Endometrium (tissue), 2 donors: ENCODE data around the gene TNK2.
"Not testable (repeated sequence)": the region's sequence is repeated elsewhere in the genome, so short reads cannot be mapped to it uniquely, and the experiment has no call there.

Experiments
- FAIRE-seq: peaks from 2 replicates; lab custom pipeline; 2012; peaks lifted over from hg19 to GRCh38; lab: Jason Lieb, UNC
- donor health status: control.
- donor health status: control.

Gene TNK2

DNA sequence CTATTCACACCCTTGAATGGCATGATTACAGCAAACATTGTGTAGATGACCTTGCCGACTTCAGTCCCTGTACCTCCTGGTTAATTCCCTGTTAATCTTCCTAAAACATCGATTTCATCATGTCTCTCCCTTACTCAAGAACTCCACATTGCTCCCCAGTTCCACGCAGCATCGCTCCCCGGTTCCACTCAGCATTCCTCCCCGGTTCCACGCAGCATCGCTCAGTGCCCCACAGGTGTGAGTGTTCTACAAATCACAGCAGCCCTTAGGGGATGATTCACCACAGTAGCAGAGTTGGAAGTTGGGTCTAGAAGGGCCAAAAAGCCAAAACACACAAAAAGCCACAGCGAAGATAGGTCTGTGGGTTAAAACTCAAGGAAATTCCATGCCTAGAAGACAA, 8.6 kb upstream of the TNK2 start:
- no peak for FAIRE-seq

DNA sequence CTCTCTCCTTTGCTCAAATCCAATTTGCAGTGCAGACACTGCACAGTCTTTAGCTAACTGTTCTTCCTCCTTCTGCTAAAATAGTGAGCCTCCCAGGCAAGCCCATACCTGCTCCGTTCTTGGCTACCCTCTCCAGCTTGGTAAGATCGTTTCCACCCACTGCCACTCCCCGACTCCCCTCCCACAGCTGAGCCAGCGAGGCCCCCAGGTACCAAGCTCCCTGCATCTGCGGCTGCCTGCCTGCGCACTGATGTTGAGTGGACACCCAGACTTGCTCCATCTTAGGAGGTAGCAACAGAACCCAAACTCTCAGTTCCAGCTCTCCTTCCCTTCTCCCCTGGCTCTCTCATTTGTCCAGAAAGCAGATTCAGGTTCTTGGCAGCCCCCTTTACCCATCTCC, 7.9 kb upstream of the TNK2 start:
- FAIRE-seq: no peak

DNA sequence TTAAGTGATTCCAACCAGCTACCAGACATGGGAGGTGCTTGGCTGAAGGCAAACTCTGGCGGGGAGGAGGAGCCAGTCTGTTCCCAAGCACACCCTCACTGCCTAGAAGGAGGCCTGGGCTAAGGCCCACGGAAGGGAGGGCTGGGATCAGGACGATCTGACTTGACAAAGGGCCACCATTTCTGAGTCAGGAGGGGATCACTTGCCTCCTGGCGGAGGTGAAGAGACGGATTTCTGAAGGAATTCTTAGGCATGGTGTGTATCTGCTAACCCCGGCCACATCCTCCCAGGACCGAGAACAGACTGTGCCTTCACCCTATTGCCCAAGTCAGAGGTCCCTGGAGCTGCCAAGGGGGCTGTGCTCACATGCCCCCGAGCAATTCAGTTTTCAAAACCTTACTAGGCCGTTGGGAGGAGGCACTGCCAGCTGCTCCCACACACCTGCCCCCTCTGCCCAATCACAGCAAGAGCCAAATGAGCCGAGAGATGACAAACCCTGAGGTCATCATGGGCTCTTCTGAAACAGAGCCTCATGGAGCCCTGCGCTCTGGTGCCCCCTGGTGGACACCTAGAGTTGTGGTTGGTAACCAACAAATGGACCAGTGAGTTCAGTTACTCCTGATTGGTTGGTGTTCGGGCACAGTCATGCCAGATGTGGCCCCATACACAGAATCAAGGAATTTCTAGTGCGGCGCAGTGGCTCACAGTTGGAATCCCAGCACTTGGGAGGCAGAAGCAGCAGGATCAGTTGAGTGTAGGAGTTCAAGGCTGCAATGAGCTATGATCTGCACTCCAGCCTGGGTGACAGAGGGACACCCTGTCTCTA, 6.5 kb upstream of the TNK2 start:
- no peak for FAIRE-seq

DNA sequence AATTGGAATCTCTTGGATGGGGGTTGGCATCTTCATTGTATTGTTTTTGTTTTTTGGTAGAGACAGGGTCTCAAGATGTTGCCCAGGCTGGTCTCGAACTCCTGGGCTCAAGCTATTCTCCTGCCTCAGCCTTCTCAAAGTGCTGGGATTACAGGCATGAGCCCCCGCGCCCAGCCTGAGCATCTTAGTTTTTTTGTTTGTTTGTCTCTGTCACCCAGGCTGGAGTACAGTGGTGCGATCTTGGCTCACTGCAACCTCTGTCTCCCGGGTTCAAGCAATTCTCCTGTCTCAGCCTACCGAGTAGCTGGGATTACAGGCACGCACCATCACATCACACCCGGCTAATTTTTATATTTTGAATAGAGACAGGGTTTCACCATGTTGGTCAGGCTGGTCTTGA, 5.8 kb upstream of the TNK2 start:
- FAIRE-seq: not testable (repeated sequence)

DNA sequence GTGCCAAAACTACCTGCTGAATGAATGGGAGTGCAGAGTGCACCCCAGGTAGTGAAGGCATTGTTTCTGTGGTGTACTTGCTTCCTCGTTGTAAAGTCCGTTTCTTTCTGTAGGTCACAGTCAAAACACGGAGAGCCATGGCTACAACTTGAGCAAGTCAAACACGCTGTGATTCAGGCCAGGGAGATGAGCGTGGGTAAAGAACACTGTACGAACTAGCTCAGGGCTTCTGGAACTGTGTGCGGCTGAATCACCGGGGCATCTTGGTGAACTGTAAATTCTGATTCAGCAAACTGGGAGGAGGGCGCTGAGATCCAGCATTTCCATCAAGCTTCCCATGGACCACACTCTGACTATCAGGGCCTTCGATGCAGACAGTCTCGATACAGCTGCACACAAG, 5.0 kb upstream of the TNK2 start:
- FAIRE-seq: no peak

DNA sequence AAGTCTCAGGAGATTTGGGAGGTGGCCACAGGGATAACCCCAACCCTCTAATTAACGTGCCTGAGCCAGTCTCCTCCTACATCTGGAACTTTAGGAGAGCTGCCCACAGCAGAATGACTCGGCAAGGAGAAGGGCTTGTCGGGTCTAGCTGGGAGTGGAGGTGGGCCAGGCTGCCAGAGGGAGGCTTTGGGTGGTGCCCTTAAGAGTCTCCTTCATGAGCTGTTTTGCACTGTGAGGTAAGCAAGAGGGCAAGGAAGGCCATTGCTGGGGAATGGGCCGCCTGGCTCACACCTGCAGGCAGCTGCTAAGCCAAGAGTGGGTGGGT, 3.6 kb upstream of the TNK2 start:
- FAIRE-seq: no peak

DNA sequence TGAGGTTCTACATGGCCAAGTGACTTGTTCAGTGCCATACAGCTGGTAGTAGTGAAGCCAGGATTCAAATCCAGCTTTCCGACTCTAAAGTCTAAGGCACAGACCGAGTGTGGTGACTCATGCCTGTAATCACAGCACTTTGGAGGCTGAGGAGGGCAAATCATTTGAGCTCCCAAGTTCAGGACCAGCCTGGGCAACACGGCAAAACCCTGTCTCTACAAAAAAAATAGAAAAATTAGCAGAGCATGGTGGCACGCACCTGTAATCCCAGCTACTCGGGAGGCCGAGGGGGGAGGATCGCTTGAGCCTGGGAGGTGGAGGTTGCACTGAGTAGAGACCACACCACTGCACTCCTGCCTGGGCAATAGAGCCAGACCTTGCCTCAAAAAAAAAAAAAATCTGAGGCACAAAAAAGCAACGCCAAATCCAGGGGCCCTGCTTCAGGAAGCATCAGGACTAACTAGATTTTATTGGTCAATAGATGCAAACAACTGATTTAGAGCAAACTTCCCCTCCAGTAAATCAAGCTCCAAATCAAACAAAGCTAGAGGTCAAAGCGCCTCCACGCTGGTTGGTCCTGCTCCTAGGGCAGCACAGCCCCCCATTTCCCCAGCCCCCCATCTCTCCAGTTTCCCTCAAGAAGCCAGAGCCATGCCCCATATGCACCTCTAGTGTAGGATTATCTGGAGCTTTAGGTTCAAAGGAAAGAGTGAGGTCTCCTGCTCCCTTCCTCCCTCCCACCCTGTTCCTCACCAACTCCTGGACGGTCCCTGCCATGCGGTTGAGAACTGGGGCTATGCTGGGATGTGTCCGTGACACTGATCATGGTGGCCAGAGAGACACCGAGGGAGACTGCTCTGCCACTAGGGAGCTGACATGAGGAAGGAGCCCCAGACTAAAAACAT, 2.9 kb upstream of the TNK2 start:
- no peak for FAIRE-seq

DNA sequence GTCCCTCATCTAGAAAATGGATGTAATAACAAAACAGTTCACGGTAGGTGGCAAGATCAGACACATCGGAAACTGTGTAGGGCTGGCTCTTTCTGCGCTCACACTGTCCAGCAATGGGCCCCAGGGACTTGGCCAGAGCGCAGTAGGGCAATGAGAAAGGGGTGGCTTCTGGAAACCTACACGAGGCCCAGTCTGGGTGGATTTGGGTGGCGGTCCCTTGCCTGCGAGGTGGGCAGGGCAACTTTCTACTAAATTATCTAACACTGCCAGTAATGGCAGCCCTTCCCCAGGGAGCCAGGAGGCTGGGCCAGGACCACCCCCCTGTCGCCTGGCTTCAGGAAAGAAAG, 2.1 kb upstream of the TNK2 start:
- no peak for FAIRE-seq

DNA sequence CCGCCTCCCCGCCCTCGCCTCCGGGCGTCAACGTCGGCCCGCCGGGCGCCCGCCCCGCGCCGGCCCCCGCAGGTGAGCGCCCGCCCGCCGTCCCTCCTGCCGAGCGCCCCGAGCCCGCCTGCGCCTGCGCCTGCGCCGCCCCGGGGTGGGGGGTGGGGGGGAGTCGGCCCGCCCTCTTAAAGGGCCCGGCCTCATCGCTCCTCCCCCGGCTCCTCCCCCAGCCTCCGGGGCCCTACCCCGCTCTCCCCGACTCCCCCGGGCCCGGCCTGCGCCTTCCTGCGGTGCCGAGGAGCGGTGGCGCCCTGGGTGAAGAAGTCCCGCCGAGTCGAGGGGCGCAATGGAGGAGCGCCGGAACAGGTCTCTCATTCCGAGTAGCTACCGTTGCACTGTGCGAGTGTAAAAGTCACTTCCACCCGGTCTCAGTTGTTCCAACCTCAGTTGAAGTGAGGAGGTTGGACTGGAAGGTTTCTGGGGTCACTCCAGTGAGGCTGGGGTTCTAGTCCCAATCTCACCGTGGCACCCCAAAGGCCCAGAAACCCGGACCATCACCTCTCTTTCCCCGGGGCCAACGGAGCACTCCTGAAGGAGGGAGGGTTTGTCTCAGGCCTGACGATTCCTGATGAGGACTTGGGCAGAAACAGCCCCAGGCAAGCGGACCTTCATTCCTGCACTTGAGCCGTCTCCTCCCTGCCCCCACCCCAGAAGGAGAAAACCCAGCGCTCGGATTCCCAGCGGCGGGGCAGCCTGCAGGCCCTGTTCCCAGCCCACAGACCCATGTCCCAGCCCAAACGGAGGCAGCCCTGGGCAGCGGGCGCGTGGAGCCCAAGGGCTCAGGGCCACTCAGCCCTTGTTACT, 1.5 kb upstream of the TNK2 start:
- no peak for FAIRE-seq

DNA sequence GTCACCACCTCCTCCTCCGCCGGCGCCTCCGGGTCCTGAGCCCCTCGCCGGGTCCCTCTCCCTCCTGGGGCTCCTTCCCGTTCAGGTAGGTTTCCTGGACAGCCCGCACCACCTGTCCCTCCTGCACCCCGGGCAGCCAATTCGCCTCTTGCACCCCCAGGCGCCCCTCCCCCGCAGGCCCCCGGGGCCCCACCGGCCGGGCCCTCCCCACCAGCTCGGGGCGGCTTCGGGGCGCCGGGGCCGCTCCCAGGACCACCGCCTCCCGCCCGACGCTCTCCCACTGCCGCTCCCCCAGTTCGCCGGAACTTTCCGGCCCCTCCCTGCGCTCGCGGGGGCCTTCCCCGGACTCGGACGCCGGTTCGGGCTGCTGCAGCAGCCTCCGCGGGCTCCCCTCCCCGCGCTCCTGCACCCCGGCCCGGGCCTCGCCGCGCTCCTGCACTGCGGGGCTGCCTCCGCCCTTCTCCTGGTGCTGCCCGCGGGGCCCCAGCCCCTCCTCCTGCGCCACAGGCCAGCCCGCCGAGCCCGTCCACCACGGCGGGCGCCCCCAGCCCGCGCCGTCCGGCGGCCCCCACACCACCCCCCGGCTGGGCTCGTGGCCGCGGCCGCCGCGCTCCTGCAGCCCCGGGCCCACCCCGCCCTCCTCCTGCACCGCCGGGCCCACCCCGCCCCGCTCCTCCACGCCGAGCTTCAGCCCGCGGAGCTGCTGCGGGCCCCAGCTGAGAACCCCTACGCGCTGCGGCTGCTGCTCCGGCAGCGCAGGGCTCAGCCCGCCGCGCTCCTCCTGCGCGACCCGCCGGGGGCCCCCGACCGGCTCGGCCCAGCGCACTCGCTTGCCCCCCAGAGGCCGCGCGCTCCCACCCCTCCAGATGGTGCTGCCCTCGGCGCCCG, 587 bp upstream of the TNK2 start:
- FAIRE-seq: no peak

DNA sequence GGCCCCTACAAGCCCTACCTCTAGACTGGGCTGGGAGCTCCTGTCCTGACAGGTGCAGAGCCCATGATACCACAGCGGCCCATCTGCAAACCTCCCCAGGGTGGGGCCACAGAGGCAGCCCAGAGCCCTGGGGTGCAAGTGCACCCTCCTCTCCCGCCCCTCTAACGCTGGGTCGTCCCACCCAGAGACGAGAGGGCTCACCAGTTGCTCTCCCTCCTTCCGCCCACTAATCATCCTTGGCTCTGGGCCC, 742 bp downstream of the TNK2 start:
- no peak for FAIRE-seq

DNA sequence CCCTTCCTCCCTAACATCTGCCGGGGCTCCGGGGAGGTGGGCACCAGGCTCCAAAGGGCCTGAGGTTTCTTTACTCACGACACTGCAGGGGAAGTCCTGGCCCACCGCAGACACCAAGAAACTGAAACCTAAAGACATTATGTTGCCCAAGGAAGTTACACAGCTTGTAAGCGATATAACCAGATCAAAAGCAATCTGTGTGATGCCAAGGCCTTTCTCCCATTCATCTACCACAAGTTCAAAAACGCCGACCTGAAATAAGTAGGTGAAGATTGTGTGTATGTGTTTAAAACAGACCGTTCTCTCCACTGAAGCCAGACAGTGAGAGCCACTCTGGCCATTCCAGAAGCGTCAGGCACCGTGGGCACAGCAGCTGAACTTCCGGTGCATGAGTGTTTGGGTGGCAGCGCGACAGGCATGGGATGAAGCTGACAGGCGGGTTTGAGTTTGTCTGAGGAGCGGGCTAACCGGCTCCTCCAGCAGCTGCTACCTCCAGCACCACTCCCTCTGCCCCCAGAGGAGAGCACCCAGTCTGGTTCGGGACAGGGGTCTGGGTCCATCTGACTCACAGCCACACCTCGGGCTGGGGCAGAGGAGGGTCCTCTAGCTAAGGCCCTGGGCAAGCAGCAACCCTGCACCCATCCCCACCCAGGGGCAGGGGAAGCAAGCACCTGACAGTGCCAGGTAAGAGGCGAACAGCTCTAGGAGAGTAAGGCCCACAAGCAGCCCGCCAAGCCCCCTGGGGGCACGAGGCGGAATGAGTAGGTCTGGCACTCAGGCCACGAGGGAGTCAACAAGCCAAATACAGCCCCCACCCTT, 1.3 kb downstream of the TNK2 start:
- no peak for FAIRE-seq

DNA sequence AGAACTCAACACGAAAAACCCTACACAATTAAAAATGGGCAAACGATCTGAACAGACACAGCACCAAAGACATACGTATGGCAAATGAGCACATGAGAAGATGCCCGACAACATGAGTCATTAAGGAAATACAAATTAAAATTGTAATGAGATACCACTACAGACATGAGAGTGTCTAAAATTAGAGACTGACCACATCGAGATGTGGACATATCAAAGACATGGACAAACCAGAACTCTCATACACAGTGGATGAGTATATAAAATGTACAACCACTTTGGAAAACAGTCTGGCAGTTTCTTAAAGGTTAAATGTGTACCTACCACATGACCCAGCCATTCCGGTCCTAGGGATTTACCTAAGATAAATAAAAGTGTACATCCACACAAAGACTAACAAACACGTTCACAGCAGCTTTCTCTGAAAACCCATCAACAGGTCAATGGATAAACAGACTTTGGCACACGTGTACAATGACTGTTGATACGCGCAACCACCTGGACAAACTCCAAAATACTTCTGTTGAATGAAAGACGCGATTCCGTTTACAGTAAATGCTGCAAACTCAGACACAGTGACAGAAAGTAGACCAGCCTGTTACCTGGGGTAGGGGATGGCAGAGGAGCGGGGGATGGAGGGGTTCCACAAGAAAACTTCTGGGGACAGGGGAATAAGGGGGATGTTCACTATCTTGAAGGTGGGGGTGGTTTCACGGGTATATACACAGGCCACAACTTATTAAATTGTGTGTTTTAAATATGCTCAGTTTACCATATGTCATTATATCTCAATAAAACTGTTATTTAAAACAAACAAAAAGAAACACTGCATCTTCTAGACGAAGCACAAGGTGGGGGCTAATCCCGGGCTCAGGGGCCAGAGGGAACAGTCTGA, 2.1 kb downstream of the TNK2 start:
- FAIRE-seq: no peak

DNA sequence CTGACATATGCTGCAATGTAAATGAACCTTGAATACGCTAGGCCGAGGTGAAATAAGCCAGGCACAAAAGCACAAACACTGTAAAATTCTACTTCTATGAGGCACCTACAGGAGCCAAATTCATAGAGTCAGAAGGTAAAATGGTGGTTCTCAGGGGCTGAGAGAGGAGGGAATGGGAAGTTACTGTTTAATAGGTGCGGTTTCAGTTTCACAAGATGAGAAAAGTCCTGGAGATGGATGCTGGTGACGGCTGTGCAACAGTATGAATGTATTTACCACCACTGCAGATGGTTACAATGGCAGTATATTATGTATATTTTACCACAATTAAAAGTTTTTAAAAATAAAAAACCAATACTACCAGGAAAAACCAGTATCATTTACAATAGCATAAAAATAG, 4.0 kb downstream of the TNK2 start:
- no peak for FAIRE-seq

DNA sequence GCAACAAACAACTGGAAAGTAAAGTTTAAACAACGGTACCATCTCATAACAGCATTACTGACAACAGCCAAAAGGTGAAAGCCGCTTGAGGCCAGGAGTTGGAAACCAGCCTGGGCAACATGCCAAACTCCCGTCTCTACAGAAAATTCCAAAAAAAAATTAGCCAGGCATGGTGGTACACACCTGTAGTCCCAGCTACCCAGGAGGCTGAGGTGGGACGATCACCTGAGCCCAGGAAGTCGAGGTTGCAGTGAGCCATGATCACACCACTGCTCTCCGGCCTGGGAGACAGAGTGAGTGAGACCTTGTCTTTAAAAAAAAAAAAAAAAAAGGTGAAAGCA, 4.4 kb downstream of the TNK2 start:
- no peak for FAIRE-seq

DNA sequence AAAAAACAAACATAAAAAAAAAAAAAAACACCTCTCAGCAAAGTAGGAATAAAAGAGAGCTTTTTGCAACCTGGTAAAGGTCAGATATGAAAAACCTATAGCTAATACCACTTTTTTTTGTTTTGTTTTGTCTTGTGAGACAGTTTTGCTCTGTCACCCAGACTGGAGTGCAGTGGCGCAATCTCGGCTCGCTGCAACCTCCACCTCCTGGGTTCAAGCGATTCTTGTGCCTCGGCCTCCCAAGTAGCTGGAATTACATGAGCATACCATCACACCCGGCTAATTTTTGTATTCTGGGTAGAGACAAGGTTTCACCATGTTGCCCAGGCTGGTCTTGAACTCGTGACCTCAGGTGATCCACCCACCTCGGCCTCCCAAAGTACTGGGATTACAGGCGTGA, 5.7 kb downstream of the TNK2 start:
- FAIRE-seq: not testable (repeated sequence)

DNA sequence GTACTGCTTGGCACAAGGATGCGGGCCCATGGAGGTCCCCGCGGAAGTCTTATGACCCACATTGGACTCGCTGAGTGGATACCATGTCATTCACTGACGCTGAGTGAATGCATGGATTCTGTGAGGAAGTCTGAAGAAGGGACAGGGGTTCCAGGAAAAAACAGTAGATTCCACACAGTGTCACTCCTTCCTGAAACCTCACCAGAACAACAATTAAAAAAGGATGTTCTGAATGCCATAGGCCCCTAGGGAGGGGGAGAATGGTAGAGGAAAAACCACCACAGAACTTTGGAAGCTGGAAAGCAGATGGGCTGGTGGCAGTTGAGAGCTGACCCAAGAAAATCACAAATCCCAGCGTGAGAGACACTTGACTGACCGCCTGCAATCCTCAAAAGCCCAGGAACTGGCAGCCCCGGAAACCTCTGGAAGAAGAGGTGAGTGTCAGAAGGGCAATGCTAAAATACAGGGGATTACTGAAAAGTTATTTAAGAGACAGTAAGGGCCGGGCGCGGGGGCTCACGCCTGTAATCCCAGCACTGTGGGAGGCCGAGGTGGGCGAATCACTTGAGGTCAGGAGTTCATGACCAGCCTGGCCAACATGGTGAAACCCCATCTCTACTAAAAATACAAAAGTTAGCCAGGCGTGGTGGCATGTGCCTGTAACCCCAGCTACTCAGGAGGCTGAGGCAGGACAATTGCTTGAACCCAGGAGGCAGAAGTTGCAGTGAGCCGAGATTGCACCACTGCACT, 6.3 kb downstream of the TNK2 start:
- not testable (repeated sequence) for FAIRE-seq

DNA sequence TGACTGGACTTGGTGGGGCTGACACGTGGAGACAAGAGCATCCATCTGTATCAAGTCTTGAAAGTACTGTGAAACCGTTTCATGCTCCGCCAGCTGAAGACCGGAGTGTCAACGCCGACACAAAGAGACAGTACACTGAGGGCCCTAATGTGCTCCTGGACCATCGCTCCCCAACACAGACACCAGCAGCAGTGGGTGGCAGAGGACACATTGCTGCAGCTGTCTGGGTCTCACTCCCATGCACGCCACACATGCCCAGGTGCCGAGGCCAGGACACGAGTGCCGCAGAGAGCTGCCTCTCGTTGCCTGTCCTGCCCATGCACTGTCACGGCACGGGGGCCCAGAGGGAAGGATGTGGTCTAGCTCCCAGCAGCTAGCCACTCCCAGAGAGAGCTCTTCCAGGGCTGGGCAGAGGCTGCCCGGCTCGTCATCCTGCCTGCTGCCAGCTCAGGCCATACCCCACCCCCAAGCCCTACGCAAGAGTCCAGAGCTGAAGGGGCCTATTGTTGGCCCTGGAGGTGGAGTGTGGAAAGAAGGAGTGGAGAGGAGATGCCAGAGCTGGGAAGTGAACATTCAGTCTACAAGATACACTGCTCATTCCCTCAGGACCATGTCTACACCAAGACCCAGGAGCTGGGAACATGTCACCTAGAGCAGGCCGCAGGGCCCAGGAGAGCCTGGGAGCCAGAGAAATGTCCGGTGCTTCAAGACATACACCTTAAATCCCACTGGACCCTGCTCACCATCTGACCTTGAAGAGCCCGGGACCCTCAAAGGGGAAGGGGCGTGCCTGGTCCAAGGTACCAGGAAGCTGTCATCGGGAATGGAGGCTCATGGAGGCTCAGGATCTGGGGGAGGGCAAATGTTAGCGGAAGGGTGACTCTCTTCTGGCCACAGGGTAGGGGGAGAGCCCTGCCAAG, 7.7 kb downstream of the TNK2 start:
- no peak for FAIRE-seq
